ENCODE measurements around the gene CTDSP1.

The CTDSP1 gene

GRCh38 chr2:218383892-218384519 is 15.7 kb upstream of the CTDSP1 start:
- DNase-seq, result no peak

GRCh38 chr2:218384975-218385374 is 14.7 kb upstream of the CTDSP1 start:
- DNase-seq, result no peak

DNA sequence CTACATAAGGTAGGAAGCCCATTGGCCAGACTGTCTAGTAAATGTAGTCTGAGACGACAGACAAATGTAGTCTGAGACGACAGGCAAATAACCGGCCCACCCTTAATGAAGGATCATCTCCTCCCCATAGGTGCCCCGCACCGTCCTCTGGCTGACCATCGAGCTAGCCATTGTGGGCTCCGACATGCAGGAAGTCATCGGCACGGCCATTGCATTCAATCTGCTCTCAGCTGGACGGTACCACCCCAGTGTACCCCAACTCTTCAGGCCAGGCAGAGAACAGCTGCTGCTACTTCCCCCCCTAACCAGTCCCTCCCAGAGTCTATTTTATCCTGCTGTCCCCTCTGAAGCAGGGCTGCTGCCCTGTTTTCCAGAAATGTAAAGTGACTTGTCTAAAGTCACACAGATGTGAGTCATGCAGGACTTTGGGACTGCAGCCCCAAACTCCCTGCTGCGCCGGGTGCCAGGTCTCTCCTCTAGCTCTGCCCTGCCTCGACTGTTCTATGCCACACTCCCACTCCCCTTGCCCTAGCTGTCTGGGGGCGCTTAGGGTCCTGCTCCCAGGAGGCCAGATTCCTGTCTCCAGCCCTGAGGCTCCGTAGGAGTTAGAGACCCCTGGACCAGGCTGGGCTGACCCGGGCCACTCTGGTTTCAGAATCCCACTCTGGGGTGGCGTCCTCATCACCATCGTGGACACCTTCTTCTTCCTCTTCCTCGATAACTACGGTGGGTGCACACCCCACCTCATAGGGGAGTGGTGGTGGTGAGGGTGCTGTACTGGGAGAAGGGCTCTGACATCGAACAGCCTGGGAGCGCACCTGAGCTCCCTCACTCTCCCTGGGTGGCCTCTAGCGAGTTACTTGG is 12.9 kb upstream of the CTDSP1 start:
- DNase-seq, result no peak

DNA sequence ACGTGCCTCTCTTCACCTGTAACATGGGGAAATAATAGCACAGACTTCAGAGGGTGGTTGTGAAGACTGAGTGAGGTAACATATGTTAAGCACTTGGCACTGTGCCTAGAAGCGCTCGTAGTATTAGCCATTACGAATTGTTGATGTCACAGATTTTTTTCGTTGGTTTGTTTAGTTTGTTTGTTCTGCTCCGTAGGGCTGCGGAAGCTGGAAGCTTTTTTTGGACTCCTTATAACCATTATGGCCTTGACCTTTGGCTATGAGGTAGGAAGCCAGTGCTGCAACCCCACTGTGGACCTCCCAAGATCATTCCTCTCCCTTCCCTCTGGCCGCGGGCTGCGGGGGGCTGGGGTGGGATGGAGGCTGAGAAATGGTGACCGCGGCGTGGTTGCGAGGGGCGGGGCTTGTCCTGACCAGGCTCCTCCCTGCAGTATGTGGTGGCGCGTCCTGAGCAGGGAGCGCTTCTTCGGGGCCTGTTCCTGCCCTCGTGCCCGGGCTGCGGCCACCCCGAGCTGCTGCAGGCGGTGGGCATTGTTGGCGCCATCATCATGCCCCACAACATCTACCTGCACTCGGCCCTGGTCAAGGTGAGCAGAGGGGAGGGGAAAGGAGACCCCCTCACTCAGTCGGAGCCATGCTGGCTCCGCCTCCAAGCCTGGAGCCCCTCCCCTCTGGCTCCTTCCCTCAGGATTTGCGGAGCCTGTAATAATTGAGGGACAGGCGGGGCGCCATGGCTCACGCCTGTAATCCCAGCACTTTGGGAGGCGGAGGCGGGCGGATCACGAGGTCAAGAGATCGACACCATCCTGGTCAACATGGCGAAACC is 12.1 kb upstream of the CTDSP1 start:
- peak; percentile 71 for DNase-seq

DNA sequence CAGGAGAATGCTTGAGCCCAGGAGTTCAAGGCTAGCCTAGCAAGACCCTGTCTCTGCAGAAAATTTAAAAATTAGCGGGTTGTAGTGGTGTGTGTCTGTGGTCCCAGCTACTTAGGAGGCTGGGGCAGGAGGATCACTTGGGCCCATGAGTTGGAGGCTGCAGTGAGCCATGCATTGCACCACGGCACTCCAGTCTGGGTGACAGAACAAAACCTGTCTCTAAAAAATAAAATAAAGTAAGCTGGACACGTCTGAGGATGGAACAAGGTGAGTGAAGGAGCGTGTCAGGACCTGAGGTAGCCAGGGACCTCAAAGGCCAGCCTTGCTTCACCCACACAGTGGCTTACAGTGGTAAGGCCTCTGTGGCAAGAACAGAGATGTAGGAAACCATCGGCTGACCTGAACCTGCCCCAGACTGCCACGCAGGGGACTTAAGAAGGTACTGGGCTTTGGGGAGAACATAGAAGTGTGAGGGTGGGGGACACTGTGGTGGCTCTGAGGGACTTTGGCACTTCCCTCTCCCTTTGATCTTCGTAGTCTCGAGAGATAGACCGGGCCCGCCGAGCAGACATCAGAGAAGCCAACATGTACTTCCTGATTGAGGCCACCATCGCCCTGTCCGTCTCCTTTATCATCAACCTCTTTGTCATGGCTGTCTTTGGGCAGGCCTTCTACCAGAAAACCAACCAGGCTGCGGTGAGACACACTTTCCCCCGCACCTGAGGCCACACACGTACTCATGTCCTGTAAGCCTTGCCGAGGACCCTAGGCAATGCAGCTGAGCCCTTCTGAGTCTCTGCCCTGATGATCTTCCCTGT is 10.1 kb upstream of the CTDSP1 start:
- no peak for DNase-seq

DNA sequence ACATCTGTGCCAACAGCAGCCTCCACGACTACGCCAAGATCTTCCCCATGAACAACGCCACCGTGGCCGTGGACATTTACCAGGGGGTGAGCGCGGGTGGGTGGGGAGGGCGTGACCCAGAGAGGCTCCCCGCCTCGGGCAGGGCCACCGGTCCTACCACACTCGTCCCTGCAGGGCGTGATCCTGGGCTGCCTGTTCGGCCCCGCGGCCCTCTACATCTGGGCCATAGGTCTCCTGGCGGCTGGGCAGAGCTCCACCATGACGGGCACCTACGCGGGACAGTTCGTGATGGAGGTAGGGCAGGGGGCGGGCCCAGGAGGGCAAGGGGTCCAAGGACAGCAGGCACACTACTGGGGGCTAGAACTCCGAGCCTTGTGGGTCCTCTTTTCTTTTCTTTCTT is 8.5 kb upstream of the CTDSP1 start:
- DNase-seq, result no peak

GRCh38 chr2:218392459-218392858 is 7.2 kb upstream of the CTDSP1 start:
- DNase-seq, result no peak

- no peak for DNase-seq
These were observed 6.7 kb upstream of the CTDSP1 start for GRCh38 chr2:218392891-218393462.

- peak; percentile 94 for DNase-seq
These were observed 5.8 kb upstream of the CTDSP1 start for GRCh38 chr2:218393750-218394290.

DNA sequence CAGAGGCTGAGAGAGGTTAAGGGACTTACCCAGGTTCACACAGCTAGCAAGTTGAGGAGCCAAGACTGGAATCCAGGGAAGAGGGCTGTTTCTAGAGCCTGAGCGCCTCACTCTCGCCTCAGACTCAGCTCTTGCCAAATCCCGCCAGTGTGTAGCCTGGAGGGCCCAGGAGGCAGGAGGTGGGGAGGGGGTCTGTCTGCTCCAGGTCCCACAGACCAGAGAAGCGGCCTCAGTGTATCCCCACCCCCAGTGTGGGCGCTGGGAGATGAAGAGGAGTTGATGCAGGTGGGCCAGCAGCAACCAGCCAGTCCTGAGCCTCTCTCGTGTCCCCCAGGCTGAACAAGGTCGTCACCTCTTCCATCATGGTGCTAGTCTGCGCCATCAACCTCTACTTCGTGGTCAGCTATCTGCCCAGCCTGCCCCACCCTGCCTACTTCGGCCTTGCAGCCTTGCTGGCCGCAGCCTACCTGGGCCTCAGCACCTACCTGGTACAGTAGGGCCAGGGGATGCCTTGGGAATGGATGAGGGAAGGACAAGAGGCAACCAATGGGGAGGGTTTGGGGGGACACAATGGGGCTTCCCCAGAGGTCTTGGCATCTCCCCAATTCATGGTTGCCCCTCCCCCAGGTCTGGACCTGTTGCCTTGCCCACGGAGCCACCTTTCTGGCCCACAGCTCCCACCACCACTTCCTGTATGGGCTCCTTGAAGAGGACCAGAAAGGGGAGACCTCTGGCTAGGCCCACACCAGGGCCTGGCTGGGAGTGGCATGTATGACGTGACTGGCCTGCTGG is 5.2 kb upstream of the CTDSP1 start:
- peak; percentile 71 for DNase-seq

DNA sequence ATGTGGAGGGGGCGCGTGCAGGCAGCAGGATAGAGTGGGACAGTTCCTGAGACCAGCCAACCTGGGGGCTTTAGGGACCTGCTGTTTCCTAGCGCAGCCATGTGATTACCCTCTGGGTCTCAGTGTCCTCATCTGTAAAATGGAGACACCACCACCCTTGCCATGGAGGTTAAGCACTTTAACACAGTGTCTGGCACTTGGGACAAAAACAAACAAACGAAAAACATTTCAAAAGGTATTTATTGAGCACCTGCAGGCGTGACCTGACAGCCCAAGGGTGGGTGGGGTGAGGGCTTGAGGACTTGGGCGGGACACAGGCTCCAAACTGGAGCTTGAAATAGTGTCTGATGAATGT is 4.6 kb upstream of the CTDSP1 start:
- no peak for DNase-seq

- peak; percentile 54 for DNase-seq
These were observed 4.2 kb upstream of the CTDSP1 start for GRCh38 chr2:218395456-218395825.

- peak; percentile 99 for DNase-seq
These were observed 3.6 kb upstream of the CTDSP1 start for GRCh38 chr2:218395826-218396687.

DNA sequence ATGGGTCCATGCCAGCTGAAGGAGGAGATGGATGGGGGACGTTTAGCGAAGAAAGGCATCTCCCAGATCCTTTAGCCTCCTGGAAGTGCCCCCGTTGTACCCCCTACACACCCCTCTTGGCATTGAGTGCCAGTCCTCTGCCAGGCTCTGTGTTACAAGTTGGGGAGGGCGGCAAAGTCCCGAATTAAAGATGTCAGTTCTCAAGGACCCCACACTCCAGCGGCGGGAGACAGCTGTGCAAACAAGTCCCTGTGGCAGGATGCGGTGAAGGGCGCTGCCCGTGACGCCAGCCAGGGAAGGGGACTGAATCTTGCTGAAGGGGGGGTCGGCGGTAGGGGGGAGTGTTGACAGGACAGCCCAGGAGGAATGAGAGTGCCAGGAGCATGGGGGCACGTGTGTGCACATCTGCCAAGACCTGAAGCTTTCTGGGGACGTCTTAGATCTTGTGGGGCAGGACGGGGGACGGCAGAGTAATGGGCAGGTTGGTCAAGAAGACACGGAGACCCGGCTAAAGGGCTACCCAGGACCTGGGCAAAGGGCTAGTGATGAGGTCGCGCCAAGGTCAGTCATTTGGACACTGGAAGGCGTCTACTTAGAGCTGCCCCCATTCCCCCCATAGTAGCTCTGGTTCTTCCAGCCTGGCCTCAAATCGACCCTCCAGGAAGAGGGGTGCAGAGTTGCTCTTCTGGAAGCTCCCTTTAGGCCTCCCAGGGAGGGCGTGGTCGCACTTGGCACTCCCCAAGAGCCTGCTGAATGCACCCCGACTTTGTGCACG is 2.8 kb upstream of the CTDSP1 start:
- DNase-seq, result peak; percentile 93

DNA sequence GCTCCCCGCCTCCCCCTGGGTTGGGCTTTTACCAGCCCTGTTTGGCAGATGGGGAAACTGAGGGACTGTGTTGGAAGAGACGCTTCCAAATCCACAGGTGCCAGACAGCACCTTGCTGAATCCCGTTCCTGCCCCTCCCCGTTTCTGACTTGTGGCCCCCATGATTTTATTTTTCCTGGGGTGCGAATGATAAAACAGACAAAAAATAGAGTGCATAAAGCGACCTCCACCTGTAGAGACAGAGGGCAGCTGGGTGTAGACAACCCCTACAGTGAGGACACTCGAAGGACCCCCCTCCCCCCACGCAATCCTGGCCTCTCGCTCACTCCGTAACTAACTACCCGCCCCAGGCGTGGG is 2.2 kb upstream of the CTDSP1 start:
- DNase-seq, result no peak

DNA sequence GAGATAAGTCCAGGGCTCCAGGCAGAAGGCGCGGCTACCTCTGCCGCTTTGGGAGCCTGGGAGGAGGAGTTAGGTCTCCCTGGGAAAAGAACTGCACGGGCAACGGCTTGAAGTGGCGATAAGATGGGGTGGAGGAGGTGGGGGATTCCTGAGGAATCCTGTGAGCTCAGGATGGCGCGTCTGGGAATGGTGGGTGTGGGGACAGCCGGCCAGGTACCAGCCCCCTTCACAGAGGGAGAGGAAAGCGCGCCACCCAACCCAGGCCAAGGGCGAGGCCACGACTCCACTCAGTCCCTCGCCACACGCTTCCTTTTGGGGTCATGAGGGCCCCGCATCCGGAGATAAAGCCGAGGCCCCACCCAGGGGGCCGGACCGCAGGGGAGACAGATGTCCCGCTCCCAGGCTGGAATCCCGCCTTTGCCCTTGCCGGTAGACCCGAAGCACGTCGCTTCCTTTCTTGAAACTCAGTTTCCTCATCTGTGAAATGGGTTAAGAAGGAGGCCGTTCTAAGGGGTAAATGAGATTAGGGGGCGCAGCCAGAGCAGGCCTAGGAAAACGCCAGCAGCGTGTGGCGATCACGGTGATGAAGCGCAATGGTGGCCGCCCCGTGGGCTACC is 1.7 kb upstream of the CTDSP1 start:
- peak; percentile 98 for DNase-seq

DNA sequence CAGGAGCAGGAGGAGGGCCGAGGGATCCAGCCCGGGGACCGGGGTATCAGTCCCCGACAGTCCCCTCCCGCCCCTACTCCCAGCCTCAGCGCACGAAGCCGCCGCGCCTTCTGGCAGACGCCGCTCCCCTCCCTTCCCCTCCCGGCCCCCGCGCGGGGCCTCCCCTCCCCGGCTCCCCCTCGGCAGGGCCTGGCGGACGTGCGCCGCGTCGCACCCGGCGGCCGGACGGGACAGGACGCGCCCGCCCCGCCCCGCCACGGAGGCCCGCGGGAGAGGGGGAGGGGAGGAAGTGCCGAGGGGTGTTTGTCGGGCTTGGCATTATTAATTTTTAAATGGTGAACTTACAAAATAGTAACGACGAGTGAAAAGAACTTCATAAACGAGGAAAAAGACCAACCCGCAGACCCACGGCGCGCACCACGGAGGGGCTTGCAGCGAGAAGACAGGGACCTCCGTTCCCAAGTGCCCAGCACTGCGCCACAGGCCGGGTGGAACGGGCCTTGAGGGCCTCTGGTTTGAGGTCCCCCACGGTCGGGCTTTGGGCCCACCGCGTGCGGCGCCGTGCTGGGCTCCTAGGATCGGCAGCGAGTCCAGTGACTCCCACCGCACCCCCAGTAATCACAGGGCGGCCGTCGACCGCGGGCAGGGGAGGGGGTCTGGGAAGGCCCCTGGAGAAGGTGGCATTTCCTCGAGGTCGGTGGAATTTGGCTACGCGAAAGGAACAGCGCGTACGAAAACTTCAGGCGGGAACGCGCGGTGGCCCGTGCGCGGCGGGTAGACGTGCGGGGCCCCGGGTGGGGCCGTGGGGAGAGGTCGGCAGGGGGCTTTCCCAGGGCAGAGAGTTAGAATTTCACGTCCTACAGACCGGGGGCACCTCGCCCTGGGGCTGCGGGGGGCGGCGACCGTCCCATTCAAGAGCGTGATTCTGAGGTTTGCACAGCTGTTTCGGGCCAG is 954 bp upstream of the CTDSP1 start:
- peak; percentile 91 for DNase-seq
